ENCODE measurements around the gene PLEKHD1. TPM values are rescaled to one million over a fixed set of nuclear protein-coding genes. Genes with fewer than 3 reads are reported as not detected.

Gene PLEKHD1
- total RNA-seq, 1 donor from 2014 or later, result not detected

- Histone ChIP-seq H3K4me3 (no peak overlapping the region), H3K9ac (no peak overlapping the region), H3K4me1 (no peaks in the 10 kb centered on the region), H3F3A (ENCODE audit: low read depth) (no peaks in the 10 kb centered on the region), H2AFZ (replicated peaks) (no peak overlapping the region), H3K27me3 (no peaks in the 10 kb centered on the region), H4K20me1 (ENCODE audit: low read depth) (no peaks in the 10 kb centered on the region), H3K27ac (no peak overlapping the region), H3K79me2 (ENCODE audit: low read depth) (no peaks in the 10 kb centered on the region), H3K4me2 (no peak overlapping the region), H3K9me3 (ENCODE audit: low read depth) (no peaks in the 10 kb centered on the region), H3K36me3 (no peaks in the 10 kb centered on the region)
- Mint-ChIP-seq H3K27ac (no peak overlapping the region), H3K27me3 (ENCODE audit: insufficient read depth, low read depth) (no peaks in the 10 kb centered on the region), H3K4me1 (no peaks in the 10 kb centered on the region), H3K9me3 (no peaks in the 10 kb centered on the region), H3K4me3 (no peak overlapping the region), H3K36me3 (no peaks in the 10 kb centered on the region)
- TF ChIP-seq EZH2 (IDR thresholded peaks at IDR 0.05) (no peak), CTCF (IDR thresholded peaks at IDR 0.05) (no peak), EZH2phosphoT487 (IDR thresholded peaks at IDR 0.05) (no peak)
- DNase-seq (ENCODE audit: low spot score), result no peak
Measured at GRCh38 chr14:69471436-69471835, 13.1 kb upstream of the PLEKHD1 start.

- Histone ChIP-seq H3K9ac (no peak overlapping the region), H3K4me3 (no peak overlapping the region), H4K20me1 (ENCODE audit: low read depth) (no peaks in the 10 kb centered on the region), H3K79me2 (ENCODE audit: low read depth) (no peaks in the 10 kb centered on the region), H3F3A (ENCODE audit: low read depth) (no peaks in the 10 kb centered on the region), H3K4me1 (no peaks in the 10 kb centered on the region), H3K36me3 (no peaks in the 10 kb centered on the region), H3K9me3 (ENCODE audit: low read depth) (no peaks in the 10 kb centered on the region), H3K27ac (no peak overlapping the region), H3K4me2 (no peak overlapping the region), H3K27me3 (no peaks in the 10 kb centered on the region), H2AFZ (replicated peaks) (no peak overlapping the region)
- TF ChIP-seq CTCF (IDR thresholded peaks at IDR 0.05) (no peak), EZH2 (IDR thresholded peaks at IDR 0.05) (no peak)
- H3K4me3 Mint-ChIP-seq, result no peak overlapping the region
- H3K27ac Mint-ChIP-seq, result no peak overlapping the region
- no peaks in the 10 kb centered on the region for H3K9me3 Mint-ChIP-seq
- no peaks in the 10 kb centered on the region for H3K27me3 Mint-ChIP-seq (ENCODE audit: insufficient read depth, low read depth)
- no peaks in the 10 kb centered on the region for H3K36me3 Mint-ChIP-seq
- DNase-seq (ENCODE audit: low spot score), result no peak
- H3K4me1 Mint-ChIP-seq, result no peaks in the 10 kb centered on the region
Measured at GRCh38 chr14:69471916-69472315, 12.6 kb upstream of the PLEKHD1 start.

- H3K27ac Mint-ChIP-seq, result no peak overlapping the region
- H4K20me1 ChIP-seq (ENCODE audit: low read depth), result no peaks in the 10 kb centered on the region
Measured at GRCh38 chr14:69473260-69473659, 11.3 kb upstream of the PLEKHD1 start.

More at GRCh38 chr14:69473260-69473659, 11.3 kb upstream of the PLEKHD1 start:
- H3K4me1 Mint-ChIP-seq, result no peaks in the 10 kb centered on the region
- H2AFZ ChIP-seq (replicated peaks), result no peak overlapping the region
- no peaks in the 10 kb centered on the region for H3F3A ChIP-seq (ENCODE audit: low read depth)
- H3K9me3 Mint-ChIP-seq, result no peaks in the 10 kb centered on the region
- TF ChIP-seq CTCF (IDR thresholded peaks at IDR 0.05) (no peak), EZH2phosphoT487 (IDR thresholded peaks at IDR 0.05) (no peak), EZH2 (IDR thresholded peaks at IDR 0.05) (no peak)
- no peak overlapping the region for H3K9ac ChIP-seq
- no peaks in the 10 kb centered on the region for H3K79me2 ChIP-seq (ENCODE audit: low read depth)
- no peak overlapping the region for H3K4me2 ChIP-seq
- no peaks in the 10 kb centered on the region for H3K27me3 ChIP-seq
- no peaks in the 10 kb centered on the region for H3K4me1 ChIP-seq
- H3K27me3 Mint-ChIP-seq (ENCODE audit: insufficient read depth, low read depth), result no peaks in the 10 kb centered on the region
- H3K27ac ChIP-seq, result no peak overlapping the region
- no peak overlapping the region for H3K4me3 Mint-ChIP-seq
- DNase-seq (ENCODE audit: low spot score), result no peak
- H3K36me3 ChIP-seq, result no peaks in the 10 kb centered on the region
- H3K4me3 ChIP-seq, result no peak overlapping the region
- no peaks in the 10 kb centered on the region for H3K36me3 Mint-ChIP-seq
- H3K9me3 ChIP-seq (ENCODE audit: low read depth), result no peaks in the 10 kb centered on the region

Data from neural progenitor cell (in vitro differentiated cells).